ENCODE measurements around the gene TMPRSS13.

DNA sequence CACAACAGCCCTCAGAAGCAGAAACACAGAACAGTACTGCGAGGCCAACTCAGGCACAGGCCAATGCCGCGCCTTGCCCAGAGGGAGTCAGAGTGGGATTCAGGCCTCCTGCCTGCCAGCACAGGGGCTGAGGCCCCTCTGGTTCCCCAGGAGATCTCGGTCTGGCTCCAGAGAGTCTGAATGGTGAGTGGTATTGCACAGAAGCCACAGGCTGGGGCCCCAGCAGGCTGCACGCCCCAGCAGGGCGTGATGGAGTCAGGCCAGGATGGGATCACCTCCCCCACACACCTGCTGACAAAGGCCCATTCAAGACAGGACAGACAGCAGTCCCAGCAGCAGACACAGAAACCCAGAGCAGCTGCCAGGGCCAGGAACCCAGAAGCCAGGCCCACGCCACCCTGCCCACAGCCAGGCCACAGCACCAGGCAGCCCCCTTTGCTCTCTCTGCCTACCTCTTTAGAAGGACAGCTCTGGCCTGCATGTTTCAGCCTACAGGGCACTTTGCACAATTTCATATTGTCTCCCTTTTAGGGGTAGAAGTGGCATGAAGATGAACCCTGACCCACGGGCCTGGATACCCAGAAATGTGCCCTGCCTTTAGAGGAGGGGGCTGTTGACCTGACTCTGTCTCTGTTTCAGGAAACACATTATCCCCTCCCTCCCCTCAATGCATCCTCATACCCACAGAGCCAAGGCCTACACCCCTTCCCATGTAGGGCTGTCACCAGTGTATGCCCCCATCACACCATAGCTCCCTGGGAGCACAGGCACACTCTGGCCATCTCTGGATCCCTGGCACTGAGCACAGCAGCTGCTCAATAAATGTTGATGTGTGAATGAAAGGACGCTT, 58.9 kb downstream of the TMPRSS13 start:
- TF ChIP-seq CTCF (IDR thresholded peaks at IDR 0.05) = no peak
- TF ChIP-seq POLR2A (IDR thresholded peaks at IDR 0.05; ENCODE audit: low read depth) = no peak
